GM12873 (cell line): ENCODE results near the gene F8.

Experiments
- CTCF ChIP-seq: IDR thresholded peaks from 2 replicates; pipeline ENCODE4 v1.5.1; 2012; ENCODE audit warnings: low read depth, mild to moderate bottlenecking, moderate library complexity, low read length, control low read depth; ENCODE audit not compliant: insufficient read depth; ENCODE audit errors: missing control alignments

The F8 gene

GRCh38 chrX:155022585-155022984, at the start of gene F8:
Gene F8 (minus strand): TSS chrX:155022723. CDS start chrX:155022552, 171 bp downstream.
- TF ChIP-seq CTCF: no peak

GRCh38 chrX:155071694-155072280, 49.3 kb upstream of the F8 start:
- TF ChIP-seq CTCF: no peak

- no peak for TF ChIP-seq CTCF
Observed at GRCh38 chrX:155070975-155071693, 48.6 kb upstream of the F8 start, which contains the start of the genes BRCC3, CMC4 and MTCP1. Gene BRCC3 (plus strand): TSS chrX:155071508. CDS start chrX:155071528, 20 bp downstream. Gene CMC4 (minus strand): TSS chrX:155071136. CDS start chrX:155064023, 7,113 bp downstream. Gene MTCP1 (minus strand): TSS chrX:155071136. CDS start chrX:155066010, 5,126 bp downstream.

GRCh38 chrX:155070663-155070974, 48.1 kb upstream of the F8 start:
- no peak for TF ChIP-seq CTCF

GRCh38 chrX:155070038-155070437, 47.5 kb upstream of the F8 start:
- no peak for TF ChIP-seq CTCF

DNA sequence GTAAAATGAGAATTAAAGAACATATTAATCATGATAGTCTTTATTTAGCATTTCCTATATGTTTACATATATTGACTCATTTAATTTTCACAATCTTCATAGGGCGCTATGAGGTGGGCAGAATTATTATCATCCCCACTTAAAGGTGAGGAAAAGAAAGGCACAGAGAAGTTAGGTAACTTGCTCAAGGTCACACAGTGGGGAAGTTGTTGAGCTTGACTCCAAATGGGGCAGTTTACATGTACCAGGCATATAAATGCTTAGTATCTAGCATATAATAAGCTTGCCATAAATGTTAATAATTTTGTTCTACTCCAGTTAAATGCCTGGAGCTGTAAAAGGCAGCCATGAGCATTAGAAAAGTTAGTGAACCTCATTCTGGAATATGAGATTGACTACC, 46.9 kb upstream of the F8 start:
- no peak for TF ChIP-seq CTCF

DNA sequence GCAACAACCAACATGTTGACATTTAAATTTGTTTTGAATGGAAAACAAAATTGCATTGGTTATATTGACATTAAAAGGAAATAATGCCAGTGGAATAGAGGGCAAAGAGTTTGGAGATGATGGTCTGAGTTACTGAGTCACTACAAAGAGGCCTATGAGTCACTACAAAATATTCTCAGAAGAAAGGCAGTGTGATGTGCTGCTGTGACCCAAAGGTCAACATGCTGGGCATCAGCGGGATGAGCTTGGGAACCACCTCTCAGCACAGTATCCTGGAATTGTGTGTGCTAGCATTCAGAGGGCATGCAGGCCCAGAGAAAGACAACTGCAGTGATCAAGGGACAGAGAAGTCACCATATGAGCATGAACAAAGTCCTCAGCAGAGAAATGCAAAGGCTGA, 45.6 kb upstream of the F8 start:
- TF ChIP-seq CTCF: no peak
